Gastrocnemius medialis (tissue), 4 donors: ENCODE measurements around the gene KCNK4. TPM values are rescaled to one million over a fixed set of nuclear protein-coding genes. Genes with fewer than 3 reads are reported as not detected.

ENCODE experiments used
- ATAC-seq, 2 donors: fragments of 150-250 bp; one replicate each; pipeline ENCODE4 v1.9.1; 2016
- DNase-seq, 2 donors: peaks; one replicate each; pipeline ENCODE4 v3.0.0-alpha.2; 2019
- H3K27ac ChIP-seq, 4 donors: fragments of 200-600 bp; sonication (generic); 1 replicate in 1 of 4; 2 replicates in 3 of 4; pipeline ENCODE4 v1.5.1; 2016 to 2018; ENCODE audit warnings: mild to moderate bottlenecking in 2 of 4, moderate library complexity in 1 of 4
- H3K27me3 ChIP-seq, 3 donors: fragments of 200-600 bp; sonication (generic) in 2 of 3; 1 replicate in 1 of 3; 2 replicates in 2 of 3; pipeline versions ENCODE4 v1.5.1 to v1.6.0; 2016 to 2019; ENCODE audit warnings: mild to moderate bottlenecking in 1 of 3, moderate library complexity in 1 of 3
- H3K36me3 ChIP-seq, 2 donors: fragments of 200-600 bp; sonication (generic) in 1 of 2; one replicate each; pipeline ENCODE4 v1.5.1; 2017 to 2018
- H3K4me1 ChIP-seq, 2 donors: fragments of 200-600 bp; sonication (generic) in 1 of 2; one replicate each; pipeline ENCODE4 v1.5.1; 2016 to 2017; ENCODE audit warnings: mild to moderate bottlenecking in 2 of 2
- H3K4me3 ChIP-seq, 4 donors: fragments of 200-600 bp; sonication (generic) in 3 of 4; 1 replicate in 1 of 4; 2 replicates in 3 of 4; pipeline ENCODE4 v1.5.1; 2016 to 2019; ENCODE audit warnings: mild to moderate bottlenecking in 2 of 4
- H3K9me3 ChIP-seq, 3 donors: fragments of 200-600 bp; sonication (generic) in 2 of 3; 1 replicate in 1 of 3; 2 replicates in 2 of 3; pipeline ENCODE4 v1.5.1; 2016 to 2019
- CTCF ChIP-seq, 5 experiments: fragments of 450-650 bp in 3 of 5; fragments of 200-600 bp in 2 of 5; sonication (generic) in 2 of 5; IDR thresholded peaks in 4 of 5; conservative IDR thresholded peaks in 1 of 5; 1 replicate in 4 of 5; 2 replicates in 1 of 5; pipeline ENCODE4 v1.5.1; 2016 to 2019; ENCODE audit warnings: antibody characterized with exemption in 5 of 5, mild to moderate bottlenecking in 3 of 5, moderate library complexity in 3 of 5
- POLR2A ChIP-seq, 2 donors: fragments of 450-650 bp; IDR thresholded peaks; one replicate each; pipeline ENCODE4 v1.6.1; 2017; ENCODE audit warnings: antibody characterized with exemption in 2 of 2, mild to moderate bottlenecking in 2 of 2, moderate library complexity in 2 of 2
- in situ Hi-C, 4 donors: fragments of 200-750 bp; cut with MboI; loops; one replicate each; pipeline versions ENCODE4 v1.15.0 to v1.8.0; 2017; ENCODE audit warnings: low sequenced_read_pairs in 4 of 4
- intact Hi-C: fragments of 100-400 bp; cut with DNase I; formaldehyde crosslinking; loops from one replicate; pipeline ENCODE4 v1.15.1; 2023; ENCODE audit warnings: low total_unique reads
- total RNA-seq, 4 donors: library from RNA; depleted of rRNA; stranded (reverse); fragments of >200 nt; gene quantifications; one replicate each; pipeline versions ENCODE4 v1.1.0 to v1.2.3, GENCODE V29; 2016

Gene KCNK4
- total RNA-seq, 4 donors from 2014 or later: not detected

GRCh38 chr11:64246871-64247728 is 44.0 kb upstream of the KCNK4 start, which contains the start of gene PPP1R14B:
Gene PPP1R14B, minus strand, starts transcription at chr11:64246943. Its CDS starts 270 bp downstream, at chr11:64246673.
- no peaks in the 10 kb centered on the region for H3K9me3 ChIP-seq
- peak within 1 kb of the TSS; percentile 80 to 98 (median 94) for H3K4me3 ChIP-seq
- TF ChIP-seq CTCF (IDR thresholded peaks at IDR 0.05 in 4 of 5, conservative IDR thresholded peaks at IDR 0.05 in 1 of 5): peak in 4 of 5 experiments; percentile 25 to 31 (median 28)
- TF ChIP-seq POLR2A (IDR thresholded peaks at IDR 0.05): peak; percentile 49 to 64
- H3K27me3 ChIP-seq: no peaks in the 10 kb centered on the region
- in situ Hi-C loops: no loop called here
- DNase-seq (peak; percentile 84 to 86), ATAC-seq (peak; percentile 52 to 62)
- peak within 1 kb of the TSS; percentile 92 to 100 (median 96) for H3K27ac ChIP-seq
- peaks cover 38 to 47% of the 10 kb centered on the region in 2 donors for H3K4me1 ChIP-seq
- intact Hi-C loops: loop anchor here (1.0 to 10.0 kb wide), 2 partner anchors 23 to 628 kb away; partner anchors contain the start of gene EHD1
- peaks cover 0 to 9% of the 10 kb centered on the region in 2 donors for H3K36me3 ChIP-seq

- no peak for TF ChIP-seq CTCF (IDR thresholded peaks at IDR 0.05 in 4 of 5, conservative IDR thresholded peaks at IDR 0.05 in 1 of 5)
- no peak for TF ChIP-seq POLR2A (IDR thresholded peaks at IDR 0.05)
- Histone ChIP-seq H3K27me3 (no peaks in the 10 kb centered on the region), H3K4me3 (peak overlapping the region; percentile 71 to 98 (median 88)), H3K27ac (peak overlapping the region; percentile 87 to 99 (median 92)), H3K4me1 (peaks cover 37 to 47% of the 10 kb centered on the region in 2 donors), H3K36me3 (peaks cover 0 to 9% of the 10 kb centered on the region in 2 donors), H3K9me3 (no peaks in the 10 kb centered on the region)
- DNase-seq (no peak), ATAC-seq (no peak)
- intact Hi-C loops: loop anchor here (1.0 to 10.0 kb wide), 2 partner anchors 22 to 627 kb away; partner anchors contain the start of gene EHD1
- in situ Hi-C loops: no loop called here
Measured at GRCh38 chr11:64247729-64248531, 43.2 kb upstream of the KCNK4 start.

GRCh38 chr11:64248578-64248977 is 42.5 kb upstream of the KCNK4 start:
- DNase-seq (no peak), ATAC-seq (no peak)
- intact Hi-C loops: loop anchor here (10.0 kb wide), 1 partner anchor 626 kb away; the partner anchor contains the start of gene EHD1
- peaks cover 0 to 8% of the 10 kb centered on the region in 2 donors for H3K36me3 ChIP-seq
- H3K4me3 ChIP-seq: no peak overlapping the region
- H3K27me3 ChIP-seq: no peaks in the 10 kb centered on the region
- H3K27ac ChIP-seq: no peak overlapping the region
- H3K4me1 ChIP-seq: peaks cover 44 to 47% of the 10 kb centered on the region in 2 donors
- in situ Hi-C loops: no loop called here
- H3K9me3 ChIP-seq: no peaks in the 10 kb centered on the region
- TF ChIP-seq CTCF (IDR thresholded peaks at IDR 0.05 in 4 of 5, conservative IDR thresholded peaks at IDR 0.05 in 1 of 5) (no peak), POLR2A (IDR thresholded peaks at IDR 0.05) (no peak)

- no peak for TF ChIP-seq POLR2A (IDR thresholded peaks at IDR 0.05)
- TF ChIP-seq CTCF (IDR thresholded peaks at IDR 0.05 in 4 of 5, conservative IDR thresholded peaks at IDR 0.05 in 1 of 5): no peak
- H3K4me1 ChIP-seq: peaks cover 44 to 46% of the 10 kb centered on the region in 2 donors
- H3K9me3 ChIP-seq: no peaks in the 10 kb centered on the region
- DNase-seq (no peak), ATAC-seq (no peak)
- no peaks in the 10 kb centered on the region for H3K27me3 ChIP-seq
- no peak overlapping the region for H3K4me3 ChIP-seq
- intact Hi-C loops: loop anchor here (10.0 kb wide), 1 partner anchor 626 kb away; the partner anchor contains the start of gene EHD1
- peaks cover 0 to 3% of the 10 kb centered on the region in 2 donors for H3K36me3 ChIP-seq
- H3K27ac ChIP-seq: no peak overlapping the region
- in situ Hi-C loops: no loop called here
Measured at GRCh38 chr11:64249038-64249437, 42.1 kb upstream of the KCNK4 start.
